GM12872 (cell line): ENCODE results near the gene ITGB5.

Experiments
- TF ChIP-seq, protein P1 (sequence below): IDR thresholded peaks from 3 replicates; pipeline ENCODE4 v1.5.1; 2011; ENCODE audit warnings: low read depth, mild to moderate bottlenecking, low read length, moderate library complexity; ENCODE audit not compliant: insufficient read depth

The ITGB5 gene

DNA sequence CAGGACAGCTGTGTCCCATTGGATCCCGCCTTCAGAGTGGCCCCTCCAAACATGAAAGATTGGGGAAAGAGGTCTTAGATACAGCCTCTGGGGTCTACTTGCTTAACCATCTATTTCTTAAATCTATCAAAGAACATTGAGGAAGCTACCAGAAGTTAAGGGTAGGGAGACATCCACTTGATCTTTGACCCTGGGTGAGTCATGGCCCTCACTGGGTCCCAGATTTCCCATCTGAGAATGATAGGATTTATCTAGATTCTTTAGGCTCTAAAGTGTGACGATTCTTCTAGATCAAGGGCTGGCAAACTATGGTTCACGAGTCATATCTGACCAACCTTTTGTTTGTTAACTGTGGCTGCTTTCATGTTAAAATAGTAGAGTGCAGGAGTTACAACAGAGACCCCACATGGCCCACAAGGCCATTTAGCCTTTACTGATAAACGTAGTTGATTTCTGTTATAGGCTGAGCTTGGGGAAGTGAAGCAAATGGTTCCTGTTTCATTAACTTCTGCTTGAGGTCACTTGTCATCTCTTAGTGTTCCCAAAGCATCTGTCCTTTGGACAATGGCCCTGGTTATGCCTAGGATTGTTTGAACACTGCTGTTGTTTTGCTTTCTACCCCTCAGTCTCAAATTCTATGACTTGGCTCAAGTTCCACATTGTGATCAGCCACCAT, 39.4 kb upstream of the ITGB5 start:
- TF ChIP-seq, protein P1, sequence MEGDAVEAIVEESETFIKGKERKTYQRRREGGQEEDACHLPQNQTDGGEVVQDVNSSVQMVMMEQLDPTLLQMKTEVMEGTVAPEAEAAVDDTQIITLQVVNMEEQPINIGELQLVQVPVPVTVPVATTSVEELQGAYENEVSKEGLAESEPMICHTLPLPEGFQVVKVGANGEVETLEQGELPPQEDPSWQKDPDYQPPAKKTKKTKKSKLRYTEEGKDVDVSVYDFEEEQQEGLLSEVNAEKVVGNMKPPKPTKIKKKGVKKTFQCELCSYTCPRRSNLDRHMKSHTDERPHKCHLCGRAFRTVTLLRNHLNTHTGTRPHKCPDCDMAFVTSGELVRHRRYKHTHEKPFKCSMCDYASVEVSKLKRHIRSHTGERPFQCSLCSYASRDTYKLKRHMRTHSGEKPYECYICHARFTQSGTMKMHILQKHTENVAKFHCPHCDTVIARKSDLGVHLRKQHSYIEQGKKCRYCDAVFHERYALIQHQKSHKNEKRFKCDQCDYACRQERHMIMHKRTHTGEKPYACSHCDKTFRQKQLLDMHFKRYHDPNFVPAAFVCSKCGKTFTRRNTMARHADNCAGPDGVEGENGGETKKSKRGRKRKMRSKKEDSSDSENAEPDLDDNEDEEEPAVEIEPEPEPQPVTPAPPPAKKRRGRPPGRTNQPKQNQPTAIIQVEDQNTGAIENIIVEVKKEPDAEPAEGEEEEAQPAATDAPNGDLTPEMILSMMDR, result no peak

DNA sequence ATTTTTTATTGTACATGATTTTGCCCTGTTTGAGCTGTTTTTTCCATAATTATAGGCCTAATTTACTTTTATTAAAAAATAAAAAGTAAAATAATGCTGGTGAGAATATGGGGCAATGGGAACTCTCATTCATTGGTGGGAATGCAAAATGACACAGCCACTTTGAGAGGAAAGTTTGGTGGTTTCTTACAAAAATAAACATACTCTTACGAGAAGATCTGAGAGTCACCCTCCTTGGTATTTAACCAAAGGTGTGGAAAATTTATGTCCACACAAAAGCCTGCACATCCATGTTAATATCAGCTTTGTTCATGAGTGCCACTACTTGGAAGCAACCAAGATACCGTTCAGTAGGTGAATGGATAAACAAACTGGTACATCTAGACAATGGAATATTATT, 37.6 kb upstream of the ITGB5 start:
- TF ChIP-seq, protein P1, result no peak

DNA sequence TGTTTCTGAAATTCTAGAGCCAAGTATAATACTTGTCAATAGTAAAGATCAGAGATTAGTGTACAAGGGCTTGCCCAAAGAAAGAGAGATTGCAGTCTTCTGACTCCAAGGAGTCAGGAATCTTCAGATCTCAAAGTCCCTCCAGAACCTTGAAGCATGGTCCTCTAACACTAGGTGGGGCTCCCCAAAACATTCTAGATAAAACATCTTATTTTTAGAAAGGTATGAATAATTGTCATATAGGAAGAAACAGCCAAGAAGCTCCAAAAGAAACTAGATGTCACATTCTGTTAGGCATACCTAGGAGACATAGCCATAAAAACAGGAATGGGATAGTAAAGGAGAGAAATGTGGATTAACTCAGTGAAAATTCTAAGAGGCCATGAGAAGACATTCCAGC, 36.7 kb upstream of the ITGB5 start:
- TF ChIP-seq, protein P1, result peak; percentile 31; the same call in 1 of the 3 replicates

DNA sequence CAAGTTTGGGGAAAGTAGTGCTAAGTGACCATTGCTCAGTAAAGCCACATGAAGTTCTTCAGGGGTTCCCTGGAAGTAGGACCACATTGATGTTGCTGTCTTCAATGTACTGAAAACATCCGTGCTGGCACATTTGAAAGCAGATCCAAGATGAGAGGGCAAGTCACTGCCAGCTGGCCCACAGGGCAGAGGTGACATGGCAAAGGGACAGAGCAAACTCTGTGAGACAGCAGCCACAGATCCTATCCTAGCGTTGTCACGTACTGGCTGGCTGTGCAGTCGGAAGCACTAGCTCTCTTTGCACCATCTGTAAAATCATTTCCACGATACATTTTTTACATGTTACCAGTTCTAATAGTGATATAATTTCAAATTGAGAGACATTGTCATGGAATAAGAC, 33.6 kb upstream of the ITGB5 start:
- TF ChIP-seq, protein P1, result no peak

DNA sequence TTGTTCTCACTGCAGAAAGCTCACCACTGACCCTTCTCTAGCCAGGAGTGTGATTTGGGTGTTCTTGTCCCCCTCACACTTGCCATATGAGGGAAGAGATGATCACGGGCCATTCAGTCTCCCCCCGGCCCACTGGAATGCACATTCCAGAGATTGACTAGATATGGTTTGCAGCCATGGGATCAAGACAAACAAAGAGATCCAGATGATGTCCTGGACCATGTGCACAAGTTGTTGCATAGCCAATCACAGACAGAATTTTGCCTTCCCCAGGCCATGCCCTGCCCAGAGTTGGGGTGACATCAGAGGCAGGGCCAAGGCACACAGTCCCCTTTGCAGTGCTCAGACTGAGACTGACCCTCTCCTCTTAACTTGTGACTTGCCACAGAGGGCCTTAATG, 32.6 kb upstream of the ITGB5 start:
- TF ChIP-seq, protein P1, result no peak

DNA sequence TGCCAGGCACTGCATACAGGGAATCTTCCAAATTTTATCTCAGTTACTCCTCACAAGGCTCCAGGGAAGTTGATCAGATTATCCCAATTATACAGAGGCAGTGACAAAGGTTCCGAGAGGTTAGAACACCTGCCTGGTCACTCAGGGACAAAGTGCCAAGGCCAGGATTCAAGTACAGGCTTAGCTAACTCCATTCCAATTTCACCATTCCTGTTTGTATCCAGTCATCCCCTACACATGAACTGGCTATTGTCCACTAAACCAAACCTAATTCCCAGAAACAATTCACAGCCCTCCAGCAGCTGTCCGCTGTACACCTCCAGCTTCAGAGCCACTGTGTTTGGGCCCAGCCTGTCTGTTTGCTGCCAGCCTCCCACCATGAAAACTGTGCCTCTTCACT, 31.4 kb upstream of the ITGB5 start:
- TF ChIP-seq, protein P1, result no peak

DNA sequence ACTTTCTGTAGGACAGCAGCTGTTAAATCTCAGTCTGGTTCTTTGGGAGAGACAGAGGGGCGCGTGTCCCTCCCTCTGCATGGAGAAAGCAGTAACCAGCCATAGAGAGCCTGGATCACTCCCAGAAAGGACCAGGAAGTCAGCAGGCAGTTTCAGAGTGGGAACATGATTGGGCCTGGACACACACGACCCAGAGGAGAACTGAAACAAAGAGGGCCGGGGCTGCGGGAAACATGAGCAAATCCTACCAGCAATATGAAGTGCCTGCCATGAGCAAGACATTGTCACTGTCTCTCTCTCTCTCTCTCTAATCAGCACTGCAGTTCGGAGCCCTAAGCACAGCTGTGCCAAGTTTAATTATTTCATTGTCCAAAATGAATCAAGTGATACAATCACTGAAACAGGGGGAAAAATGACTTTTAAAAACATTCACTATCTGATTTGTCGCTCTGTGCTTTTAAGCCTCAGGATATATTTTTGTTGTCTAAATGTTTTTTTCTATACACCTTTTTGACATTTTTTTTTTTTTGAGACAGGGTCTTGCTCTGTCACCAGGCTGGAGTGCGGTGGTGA, 29.8 kb upstream of the ITGB5 start:
- TF ChIP-seq, protein P1, result no peak
